ENCODE results near the gene PROKR2. TPM values are rescaled to one million over a fixed set of nuclear protein-coding genes. Genes with fewer than 3 reads are reported as not detected.

Gene PROKR2
- not detected in 2 replicates for total RNA-seq

GRCh38 chr20:5316188-5317158 is at the start of gene PROKR2:
TSS of gene PROKR2 (minus strand) at chr20:5316954. CDS start at chr20:5314369, 2,585 bp downstream.
- peak; percentile 4 for DNase-seq (ENCODE audit: low read depth)
- TF ChIP-seq, protein P1, sequence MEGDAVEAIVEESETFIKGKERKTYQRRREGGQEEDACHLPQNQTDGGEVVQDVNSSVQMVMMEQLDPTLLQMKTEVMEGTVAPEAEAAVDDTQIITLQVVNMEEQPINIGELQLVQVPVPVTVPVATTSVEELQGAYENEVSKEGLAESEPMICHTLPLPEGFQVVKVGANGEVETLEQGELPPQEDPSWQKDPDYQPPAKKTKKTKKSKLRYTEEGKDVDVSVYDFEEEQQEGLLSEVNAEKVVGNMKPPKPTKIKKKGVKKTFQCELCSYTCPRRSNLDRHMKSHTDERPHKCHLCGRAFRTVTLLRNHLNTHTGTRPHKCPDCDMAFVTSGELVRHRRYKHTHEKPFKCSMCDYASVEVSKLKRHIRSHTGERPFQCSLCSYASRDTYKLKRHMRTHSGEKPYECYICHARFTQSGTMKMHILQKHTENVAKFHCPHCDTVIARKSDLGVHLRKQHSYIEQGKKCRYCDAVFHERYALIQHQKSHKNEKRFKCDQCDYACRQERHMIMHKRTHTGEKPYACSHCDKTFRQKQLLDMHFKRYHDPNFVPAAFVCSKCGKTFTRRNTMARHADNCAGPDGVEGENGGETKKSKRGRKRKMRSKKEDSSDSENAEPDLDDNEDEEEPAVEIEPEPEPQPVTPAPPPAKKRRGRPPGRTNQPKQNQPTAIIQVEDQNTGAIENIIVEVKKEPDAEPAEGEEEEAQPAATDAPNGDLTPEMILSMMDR (IDR thresholded peaks at IDR 0.05; ENCODE audit: insufficient read depth, low read depth, low read length) = no peak
- no peak within 1 kb of the TSS for H3K4me3 ChIP-seq (ENCODE audit: low read depth, low read length)

- no peak overlapping the region for H3K4me3 ChIP-seq (ENCODE audit: low read depth, low read length)
- TF ChIP-seq, protein P1 (IDR thresholded peaks at IDR 0.05; ENCODE audit: insufficient read depth, low read depth, low read length) = no peak
- peak; percentile 58 for DNase-seq (ENCODE audit: low read depth)
Measured at GRCh38 chr20:5364997-5365597, 48.3 kb upstream of the PROKR2 start.

- TF ChIP-seq, protein P1 (IDR thresholded peaks at IDR 0.05; ENCODE audit: insufficient read depth, low read depth, low read length) = no peak
- H3K4me3 ChIP-seq (ENCODE audit: low read depth, low read length) = no peak overlapping the region
- no peak for DNase-seq (ENCODE audit: low read depth)
Measured at GRCh38 chr20:5364136-5364821, 47.5 kb upstream of the PROKR2 start.

- DNase-seq (ENCODE audit: low read depth) = no peak
- no peak overlapping the region for H3K4me3 ChIP-seq (ENCODE audit: low read depth, low read length)
- TF ChIP-seq, protein P1 (IDR thresholded peaks at IDR 0.05; ENCODE audit: insufficient read depth, low read depth, low read length) = no peak
Measured at GRCh38 chr20:5362771-5363170, 46.0 kb upstream of the PROKR2 start.

DNA sequence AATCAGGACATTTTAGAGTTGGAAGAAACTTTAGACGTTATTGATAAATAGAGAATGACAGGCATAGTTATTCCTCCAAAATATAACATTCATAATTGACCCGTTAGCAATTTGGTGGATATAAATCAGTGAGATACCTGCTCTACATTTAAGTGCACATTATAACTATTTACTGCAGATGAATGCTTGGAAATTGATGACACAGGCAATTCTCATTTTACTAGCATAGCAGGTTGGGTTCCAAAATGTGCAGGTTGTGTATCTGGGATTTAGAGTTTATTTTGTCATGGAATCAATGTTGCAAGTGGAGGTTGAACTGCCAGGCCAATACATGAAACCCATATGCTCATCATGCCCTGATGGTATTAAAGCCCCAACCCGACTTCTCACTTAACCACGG is 44.4 kb upstream of the PROKR2 start:
- TF ChIP-seq, protein P1 (IDR thresholded peaks at IDR 0.05; ENCODE audit: insufficient read depth, low read depth, low read length) = no peak
- H3K4me3 ChIP-seq (ENCODE audit: low read depth, low read length) = no peak overlapping the region
- DNase-seq (ENCODE audit: low read depth) = no peak

DNA sequence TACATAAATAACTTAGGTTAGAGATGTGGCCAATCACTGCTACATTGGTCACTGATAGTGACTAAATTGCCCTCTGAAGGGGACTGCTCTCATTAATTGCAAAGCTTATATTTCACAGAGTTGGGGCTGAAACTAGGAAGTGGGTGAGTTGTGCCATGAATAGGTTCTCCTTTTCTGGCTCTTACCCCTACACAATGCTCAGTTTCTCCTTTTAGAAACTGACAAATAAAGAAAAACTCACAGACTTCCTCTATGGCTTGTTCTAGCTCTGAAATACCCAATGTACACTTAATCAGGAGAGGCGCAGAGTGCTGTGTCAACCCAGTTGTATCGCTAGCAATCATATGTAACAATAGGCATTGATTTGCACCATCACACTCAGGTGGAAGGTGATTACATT is 41.2 kb upstream of the PROKR2 start:
- DNase-seq (ENCODE audit: low read depth) = no peak
- no peak overlapping the region for H3K4me3 ChIP-seq (ENCODE audit: low read depth, low read length)
- TF ChIP-seq, protein P1 (IDR thresholded peaks at IDR 0.05; ENCODE audit: insufficient read depth, low read depth, low read length) = no peak

Data from fibroblast of villous mesenchyme (primary cell).